ENCODE data around the gene ZNF385B. TPM values are rescaled to one million over a fixed set of nuclear protein-coding genes. Genes with fewer than 3 reads are reported as not detected.

ZNF385B gene
- total RNA-seq, 4 donors from 2014 or later: 0.41 to 3.3 TPM; not detected in 2

DNA sequence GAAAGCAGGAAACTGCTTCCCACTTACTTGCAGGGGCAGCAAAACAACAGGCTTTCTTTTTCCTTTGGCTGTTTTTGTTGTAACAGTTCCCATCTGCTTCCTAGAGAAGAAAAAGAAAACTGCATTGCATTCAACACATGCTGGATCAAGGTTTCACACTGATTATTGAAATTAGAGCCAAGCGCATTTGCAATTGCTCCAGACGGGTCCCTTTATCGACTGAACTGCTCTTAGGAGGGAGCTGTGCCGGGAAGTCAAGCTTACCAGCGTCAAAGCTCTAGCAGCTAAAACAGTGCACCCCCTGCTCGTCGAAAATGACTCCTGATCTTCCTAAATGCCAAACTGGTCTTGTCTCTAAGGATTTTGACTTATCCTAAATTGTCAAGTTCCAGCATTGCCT lies 432.8 kb downstream of the ZNF385B start:
- Histone ChIP-seq H3K27ac (no peak overlapping the region), H3K36me3 (no peaks in the 10 kb centered on the region), H3K4me3 (no peak overlapping the region), H3K27me3 (no peaks in the 10 kb centered on the region), H3K9me3 (no peaks in the 10 kb centered on the region), H3K4me1 (no peaks in the 10 kb centered on the region)
- TF ChIP-seq, protein P1, sequence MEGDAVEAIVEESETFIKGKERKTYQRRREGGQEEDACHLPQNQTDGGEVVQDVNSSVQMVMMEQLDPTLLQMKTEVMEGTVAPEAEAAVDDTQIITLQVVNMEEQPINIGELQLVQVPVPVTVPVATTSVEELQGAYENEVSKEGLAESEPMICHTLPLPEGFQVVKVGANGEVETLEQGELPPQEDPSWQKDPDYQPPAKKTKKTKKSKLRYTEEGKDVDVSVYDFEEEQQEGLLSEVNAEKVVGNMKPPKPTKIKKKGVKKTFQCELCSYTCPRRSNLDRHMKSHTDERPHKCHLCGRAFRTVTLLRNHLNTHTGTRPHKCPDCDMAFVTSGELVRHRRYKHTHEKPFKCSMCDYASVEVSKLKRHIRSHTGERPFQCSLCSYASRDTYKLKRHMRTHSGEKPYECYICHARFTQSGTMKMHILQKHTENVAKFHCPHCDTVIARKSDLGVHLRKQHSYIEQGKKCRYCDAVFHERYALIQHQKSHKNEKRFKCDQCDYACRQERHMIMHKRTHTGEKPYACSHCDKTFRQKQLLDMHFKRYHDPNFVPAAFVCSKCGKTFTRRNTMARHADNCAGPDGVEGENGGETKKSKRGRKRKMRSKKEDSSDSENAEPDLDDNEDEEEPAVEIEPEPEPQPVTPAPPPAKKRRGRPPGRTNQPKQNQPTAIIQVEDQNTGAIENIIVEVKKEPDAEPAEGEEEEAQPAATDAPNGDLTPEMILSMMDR (IDR thresholded peaks at IDR 0.05): no peak
- TF ChIP-seq POLR2A (IDR thresholded peaks at IDR 0.05): no peak
- intact Hi-C loops (cut with DNase I; ENCODE audit: low total_unique reads): no loop called here
- no peak for DNase-seq

GRCh38 chr2:179427065-179427464 lies 434.3 kb downstream of the ZNF385B start:
- H3K4me1 ChIP-seq: no peaks in the 10 kb centered on the region
- intact Hi-C loops (cut with DNase I; ENCODE audit: low total_unique reads): no loop called here

GRCh38 chr2:179424571-179424970 lies 436.8 kb downstream of the ZNF385B start:
- Histone ChIP-seq H3K9me3 (no peaks in the 10 kb centered on the region), H3K4me3 (no peak overlapping the region), H3K4me1 (no peaks in the 10 kb centered on the region), H3K27ac (no peak overlapping the region), H3K36me3 (no peaks in the 10 kb centered on the region), H3K27me3 (no peaks in the 10 kb centered on the region)
- intact Hi-C loops (cut with DNase I; ENCODE audit: low total_unique reads): no loop called here
- no peak for DNase-seq
- TF ChIP-seq POLR2A (IDR thresholded peaks at IDR 0.05): no peak
- TF ChIP-seq, protein P1 (IDR thresholded peaks at IDR 0.05): no peak

More at GRCh38 chr2:179427065-179427464, 434.3 kb downstream of the ZNF385B start:
- Histone ChIP-seq H3K4me3 (no peak overlapping the region), H3K36me3 (no peaks in the 10 kb centered on the region), H3K27ac (no peak overlapping the region), H3K27me3 (no peaks in the 10 kb centered on the region), H3K9me3 (no peaks in the 10 kb centered on the region)
- no peak for DNase-seq
- TF ChIP-seq, protein P1 (IDR thresholded peaks at IDR 0.05): no peak
- no peak for TF ChIP-seq POLR2A (IDR thresholded peaks at IDR 0.05)

DNA sequence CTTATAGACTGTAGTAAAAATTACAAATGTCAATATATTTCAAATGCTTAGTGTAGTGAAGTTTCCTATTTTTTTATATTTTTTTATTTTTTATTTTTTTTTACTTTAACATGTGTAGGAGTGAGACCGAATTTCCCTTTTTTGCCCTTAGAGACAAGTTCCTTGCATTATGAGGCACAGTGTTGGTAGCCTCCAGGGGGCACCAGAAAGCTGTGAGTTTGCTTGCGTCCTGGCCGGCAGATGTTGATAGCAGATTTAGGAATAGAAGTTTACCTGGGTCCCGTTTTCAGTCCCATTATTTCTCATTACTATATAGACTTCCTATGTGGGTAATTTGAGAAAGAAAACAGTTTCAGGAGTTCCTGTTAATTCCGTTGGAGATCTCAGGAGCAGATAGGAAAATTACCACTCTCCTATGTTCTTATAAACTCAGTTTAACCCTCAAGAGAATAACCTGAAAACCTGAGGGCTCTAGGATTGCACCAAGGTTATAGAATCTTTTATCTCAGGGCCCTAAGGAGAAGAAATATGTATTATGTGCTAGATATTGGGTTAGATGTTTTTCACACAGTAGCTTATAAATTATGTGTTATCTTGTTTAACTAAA lies 439.3 kb downstream of the ZNF385B start:
- no peak overlapping the region for H3K4me3 ChIP-seq
- TF ChIP-seq, protein P1 (IDR thresholded peaks at IDR 0.05): peak; percentile 58 to 66 (median 62)
- no peak for TF ChIP-seq POLR2A (IDR thresholded peaks at IDR 0.05)
- no peaks in the 10 kb centered on the region for H3K9me3 ChIP-seq
- H3K27ac ChIP-seq: no peak overlapping the region
- intact Hi-C loops (cut with DNase I; ENCODE audit: low total_unique reads): no loop called here
- no peaks in the 10 kb centered on the region for H3K27me3 ChIP-seq
- peak; percentile 59 to 66 for DNase-seq
- no peaks in the 10 kb centered on the region for H3K36me3 ChIP-seq
- H3K4me1 ChIP-seq: no peaks in the 10 kb centered on the region

GRCh38 chr2:179417436-179417949 lies 443.9 kb downstream of the ZNF385B start:
- TF ChIP-seq, protein P1 (IDR thresholded peaks at IDR 0.05): no peak
- TF ChIP-seq POLR2A (IDR thresholded peaks at IDR 0.05): no peak
- Histone ChIP-seq H3K27me3 (no peaks in the 10 kb centered on the region), H3K27ac (no peak overlapping the region), H3K36me3 (no peaks in the 10 kb centered on the region), H3K4me3 (no peak overlapping the region), H3K4me1 (no peaks in the 10 kb centered on the region), H3K9me3 (no peaks in the 10 kb centered on the region)
- no peak for DNase-seq
- intact Hi-C loops (cut with DNase I; ENCODE audit: low total_unique reads): no loop called here

Measured in uterus (tissue), 4 donors.